Transverse colon (tissue), 4 donors: Measurements from ENCODE around the gene FJX1.

Experiments
- EP300 ChIP-seq: sonication (generic); formaldehyde crosslinking; IDR thresholded peaks from one replicate; pipeline ENCODE4 v1.6.1; 2017; ENCODE audit warnings: antibody characterized with exemption, low read depth
- POLR2A ChIP-seq: fragments of 450-650 bp; IDR thresholded peaks from one replicate; pipeline ENCODE4 v1.6.1; 2016; ENCODE audit warnings: antibody characterized with exemption, mild to moderate bottlenecking, moderate library complexity
- POLR2AphosphoS5 ChIP-seq, 3 donors: sonication (generic); formaldehyde crosslinking; IDR thresholded peaks; one replicate each; pipeline ENCODE4 v1.6.1; 2016; ENCODE audit warnings: antibody characterized with exemption in 3 of 3
- TF ChIP-seq, protein P1 (sequence below), 5 experiments: fragments of 200-600 bp in 3 of 5; fragments of 450-650 bp in 2 of 5; sonication (generic) in 3 of 5; IDR thresholded peaks; 1 replicate in 2 of 5; 2 replicates in 3 of 5; pipeline ENCODE4 v1.5.1; 2016 to 2017; ENCODE audit warnings: antibody characterized with exemption in 5 of 5, inconsistent platforms in 3 of 5, mild to moderate bottlenecking in 2 of 5, moderate library complexity in 1 of 5

- TF ChIP-seq, protein P1, sequence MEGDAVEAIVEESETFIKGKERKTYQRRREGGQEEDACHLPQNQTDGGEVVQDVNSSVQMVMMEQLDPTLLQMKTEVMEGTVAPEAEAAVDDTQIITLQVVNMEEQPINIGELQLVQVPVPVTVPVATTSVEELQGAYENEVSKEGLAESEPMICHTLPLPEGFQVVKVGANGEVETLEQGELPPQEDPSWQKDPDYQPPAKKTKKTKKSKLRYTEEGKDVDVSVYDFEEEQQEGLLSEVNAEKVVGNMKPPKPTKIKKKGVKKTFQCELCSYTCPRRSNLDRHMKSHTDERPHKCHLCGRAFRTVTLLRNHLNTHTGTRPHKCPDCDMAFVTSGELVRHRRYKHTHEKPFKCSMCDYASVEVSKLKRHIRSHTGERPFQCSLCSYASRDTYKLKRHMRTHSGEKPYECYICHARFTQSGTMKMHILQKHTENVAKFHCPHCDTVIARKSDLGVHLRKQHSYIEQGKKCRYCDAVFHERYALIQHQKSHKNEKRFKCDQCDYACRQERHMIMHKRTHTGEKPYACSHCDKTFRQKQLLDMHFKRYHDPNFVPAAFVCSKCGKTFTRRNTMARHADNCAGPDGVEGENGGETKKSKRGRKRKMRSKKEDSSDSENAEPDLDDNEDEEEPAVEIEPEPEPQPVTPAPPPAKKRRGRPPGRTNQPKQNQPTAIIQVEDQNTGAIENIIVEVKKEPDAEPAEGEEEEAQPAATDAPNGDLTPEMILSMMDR (IDR thresholded peaks at IDR 0.05), result no peak
- TF ChIP-seq POLR2A (no peak), POLR2AphosphoS5 (IDR thresholded peaks at IDR 0.05) (no peak), EP300 (no peak)
Observed at GRCh38 chr11:35664977-35665441, 46.7 kb downstream of the FJX1 start.
